Keratinocyte (primary cell): ENCODE measurements around the gene KPNA3. TPM values are rescaled to one million over a fixed set of nuclear protein-coding genes. Genes with fewer than 3 reads are reported as not detected.

Experiments
- DNase-seq: peaks from one replicate; pipeline ENCODE4 v3.0.0-alpha.2; 2011; ENCODE audit warnings: low read depth, missing footprints, low spot score
- FAIRE-seq: peaks from 2 replicates; lab custom pipeline; 2011; peaks lifted over from hg19 to GRCh38; lab: Jason Lieb, UNC
- H2AFZ ChIP-seq: 2 replicates; pipeline ENCODE4 v1.6.0; 2012; ENCODE audit warnings: low read length, control low read depth, inconsistent platforms; ENCODE audit not compliant: control insufficient read depth
- H3K27ac ChIP-seq: 2 replicates; pipeline ENCODE4 v1.5.1; 2011; ENCODE audit warnings: low read length; ENCODE audit not compliant: control insufficient read depth, insufficient read depth
- H3K27me3 ChIP-seq: 3 replicates; pipeline ENCODE4 v1.6.0; 2011; ENCODE audit warnings: low read length; ENCODE audit not compliant: control insufficient read depth, insufficient read depth; ENCODE audit errors: extremely low read depth
- H3K36me3 ChIP-seq, 2 experiments: 2 replicates in 1 of 2; 3 replicates in 1 of 2; pipeline ENCODE4 v1.5.1; 2011; ENCODE audit warnings: low read length in 2 of 2, mild to moderate bottlenecking in 1 of 2; ENCODE audit not compliant: control insufficient read depth in 2 of 2, insufficient read depth in 2 of 2; ENCODE audit errors: extremely low read depth in 1 of 2
- H3K4me1 ChIP-seq: 3 replicates; pipeline ENCODE4 v1.5.1; 2011; ENCODE audit warnings: low read length; ENCODE audit not compliant: control insufficient read depth, insufficient read depth; ENCODE audit errors: extremely low read depth
- H3K4me2 ChIP-seq: 3 replicates; pipeline ENCODE4 v1.6.0; 2011; ENCODE audit warnings: low read depth, low read length; ENCODE audit not compliant: control insufficient read depth, insufficient read depth; ENCODE audit errors: extremely low read depth
- H3K4me3 ChIP-seq, 3 experiments: fragments of 200-600 bp in 1 of 3; sonication (generic) in 1 of 3; 2 replicates in 2 of 3; 3 replicates in 1 of 3; pipeline ENCODE4 v1.5.1; 2011 to 2016; ENCODE audit warnings: low read length in 3 of 3, mild to moderate bottlenecking in 3 of 3, control low read depth in 2 of 3, inconsistent platforms in 1 of 3, low read depth in 1 of 3, mixed read lengths in 1 of 3, mixed run types in 1 of 3, moderate library complexity in 1 of 3; ENCODE audit not compliant: control insufficient read depth in 2 of 3, insufficient read depth in 2 of 3; ENCODE audit errors: extremely low read depth in 1 of 3
- H3K79me2 ChIP-seq: 2 replicates; pipeline ENCODE4 v1.6.0; 2012; ENCODE audit warnings: low read length; ENCODE audit not compliant: control insufficient read depth, insufficient read depth
- H3K9ac ChIP-seq: 3 replicates; pipeline ENCODE4 v1.6.0; 2011; ENCODE audit warnings: low read length; ENCODE audit not compliant: control insufficient read depth, insufficient read depth; ENCODE audit errors: extremely low read depth
- H3K9me1 ChIP-seq: 3 replicates; pipeline ENCODE4 v1.6.0; 2011; ENCODE audit warnings: low read length; ENCODE audit not compliant: control insufficient read depth, insufficient read depth; ENCODE audit errors: extremely low read depth
- H3K9me3 ChIP-seq: 2 replicates; pipeline ENCODE4 v1.5.1; 2012; ENCODE audit warnings: low read depth, low read length; ENCODE audit not compliant: control insufficient read depth
- H4K20me1 ChIP-seq: 3 replicates; pipeline ENCODE4 v1.6.0; 2011; ENCODE audit warnings: low read length; ENCODE audit not compliant: control insufficient read depth, insufficient read depth; ENCODE audit errors: extremely low read depth
- EZH2 ChIP-seq: IDR thresholded peaks from one replicate; pipeline ENCODE4 v1.6.1; 2012; ENCODE audit warnings: inconsistent platforms, mild to moderate bottlenecking, low read length, moderate library complexity
- dilution Hi-C: fragments of 300-500 bp; cut with MboI; formaldehyde crosslinking; loops from one replicate; pipeline ENCODE4 v1.7.0; 2020; ENCODE audit warnings: low sequenced_read_pairs; ENCODE audit not compliant: extremely low pct_ligation_motif_present
- polyA plus RNA-seq, 5 experiments: library from polyadenylated mRNA; depleted of rRNA in 3 of 5; stranded (reverse) in 3 of 5; stranded (forward) in 1 of 5; unstranded in 1 of 5; fragments of >200 nt; gene quantifications; 1 replicate in 1 of 5; 2 replicates in 3 of 5; 3 replicates in 1 of 5; pipeline versions ENCODE4 v1.2.1 to v1.2.3, GENCODE V29; 2011 to 2012; ENCODE audit warnings: missing spikeins in 2 of 5, low read depth in 1 of 5, low replicate concordance in 1 of 5
- TF ChIP-seq, protein P1 (sequence below), 3 experiments: IDR thresholded peaks in 1 of 3; conservative IDR thresholded peaks in 1 of 3; optimal IDR thresholded peaks in 1 of 3; 2 replicates in 2 of 3; 3 replicates in 1 of 3; pipeline versions ENCODE3 to v1.5.1; 2011; ENCODE audit warnings: low read length in 3 of 3, mild to moderate bottlenecking in 3 of 3, moderate library complexity in 2 of 3, control low read depth in 1 of 3, inconsistent platforms in 1 of 3; ENCODE audit not compliant: insufficient read depth in 2 of 3; ENCODE audit errors: extremely low read depth in 1 of 3

KPNA3 gene
- polyA plus RNA-seq, 1 donor (not counting 4 experiments of a cell fraction or from before 2014, with no cell fraction given), result 37.3 TPM

DNA sequence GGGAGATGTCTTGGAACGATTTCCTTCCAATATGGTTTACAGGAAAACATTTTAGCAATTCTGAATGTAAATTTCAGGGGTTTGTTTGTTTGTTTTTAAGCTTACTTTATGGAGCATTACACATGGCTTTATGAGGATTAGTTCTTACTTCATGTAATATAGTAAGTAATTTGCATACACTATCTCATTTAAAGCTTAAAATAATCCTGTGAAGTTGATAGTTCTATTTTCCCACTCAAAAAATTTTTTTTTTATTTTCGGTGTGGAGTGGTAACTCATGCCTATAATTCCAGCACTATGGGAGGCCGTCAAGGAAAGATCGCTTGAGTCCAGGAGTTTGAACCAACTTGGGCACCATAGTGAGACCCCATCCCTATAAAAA lies 19.0 kb upstream of the KPNA3 start:
- Histone ChIP-seq H2AFZ (no peak overlapping the region), H3K36me3 (no peaks in the 10 kb centered on the region), H3K9me3 (no peaks in the 10 kb centered on the region), H4K20me1 (no peaks in the 10 kb centered on the region), H3K4me2 (no peak overlapping the region), H3K4me3 (no peak overlapping the region), H3K79me2 (no peaks in the 10 kb centered on the region), H3K27ac (no peak overlapping the region), H3K9me1 (no peaks in the 10 kb centered on the region), H3K27me3 (peaks cover 3% of the 10 kb centered on the region), H3K4me1 (no peaks in the 10 kb centered on the region), H3K9ac (no peak overlapping the region)
- FAIRE-seq (no peak), DNase-seq (no peak)
- TF ChIP-seq, protein P1, sequence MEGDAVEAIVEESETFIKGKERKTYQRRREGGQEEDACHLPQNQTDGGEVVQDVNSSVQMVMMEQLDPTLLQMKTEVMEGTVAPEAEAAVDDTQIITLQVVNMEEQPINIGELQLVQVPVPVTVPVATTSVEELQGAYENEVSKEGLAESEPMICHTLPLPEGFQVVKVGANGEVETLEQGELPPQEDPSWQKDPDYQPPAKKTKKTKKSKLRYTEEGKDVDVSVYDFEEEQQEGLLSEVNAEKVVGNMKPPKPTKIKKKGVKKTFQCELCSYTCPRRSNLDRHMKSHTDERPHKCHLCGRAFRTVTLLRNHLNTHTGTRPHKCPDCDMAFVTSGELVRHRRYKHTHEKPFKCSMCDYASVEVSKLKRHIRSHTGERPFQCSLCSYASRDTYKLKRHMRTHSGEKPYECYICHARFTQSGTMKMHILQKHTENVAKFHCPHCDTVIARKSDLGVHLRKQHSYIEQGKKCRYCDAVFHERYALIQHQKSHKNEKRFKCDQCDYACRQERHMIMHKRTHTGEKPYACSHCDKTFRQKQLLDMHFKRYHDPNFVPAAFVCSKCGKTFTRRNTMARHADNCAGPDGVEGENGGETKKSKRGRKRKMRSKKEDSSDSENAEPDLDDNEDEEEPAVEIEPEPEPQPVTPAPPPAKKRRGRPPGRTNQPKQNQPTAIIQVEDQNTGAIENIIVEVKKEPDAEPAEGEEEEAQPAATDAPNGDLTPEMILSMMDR (optimal IDR thresholded peaks at IDR 0.05 in 1 of 3, IDR thresholded peaks at IDR 0.05 in 1 of 3, conservative IDR thresholded peaks at IDR 0.05 in 1 of 3; ENCODE audit: extremely low read depth in 1 of 3, insufficient read depth in 2 of 3, low read length in 3 of 3), result no peak
- TF ChIP-seq EZH2, result no peak
- dilution Hi-C loops, result no loop called here

DNA sequence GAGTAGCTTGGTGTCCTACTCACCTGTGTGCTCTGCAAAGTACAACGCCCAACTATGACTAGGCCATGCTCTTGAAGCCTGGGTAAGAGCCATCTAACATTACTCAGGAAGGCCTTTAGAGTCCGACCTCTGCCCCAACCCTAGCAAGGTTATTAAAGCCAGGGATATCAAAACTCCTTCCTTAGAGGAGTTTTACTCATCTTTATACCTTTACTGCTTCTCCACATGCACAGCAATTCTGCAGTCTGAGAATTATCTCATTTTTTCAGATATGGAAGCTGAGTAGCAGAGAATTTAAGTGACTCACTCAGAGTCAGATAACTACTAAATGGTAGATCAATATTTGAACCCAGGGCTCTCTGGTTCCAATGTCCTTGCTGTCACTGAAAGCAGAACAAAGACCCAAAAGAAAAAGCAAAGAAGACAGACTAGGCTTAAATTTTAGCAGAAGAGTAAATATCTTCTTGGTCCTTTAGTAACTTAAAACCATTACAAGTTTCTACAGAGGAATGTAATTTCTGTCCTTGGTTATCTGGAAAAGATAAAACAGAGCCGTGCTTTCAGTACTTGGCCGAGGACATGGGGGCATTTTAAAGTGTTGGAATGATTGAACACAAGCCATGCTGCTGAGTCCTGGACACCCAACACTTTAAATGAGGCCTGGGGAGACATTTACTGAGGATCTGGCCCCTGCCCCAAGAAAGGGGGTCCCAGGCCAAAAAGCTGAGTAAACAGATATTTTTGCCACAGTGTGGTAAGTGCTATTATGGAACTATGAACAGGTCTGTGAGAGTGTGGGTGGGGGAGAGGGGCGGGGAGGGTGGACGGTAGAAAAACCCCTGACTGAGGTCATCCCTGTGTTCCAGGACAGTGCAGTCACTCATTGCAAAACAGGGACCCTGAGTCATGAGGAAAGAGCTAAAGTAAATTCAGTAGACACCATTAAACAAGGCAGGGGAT lies 18.4 kb upstream of the KPNA3 start:
- no peaks in the 10 kb centered on the region for H3K36me3 ChIP-seq
- TF ChIP-seq EZH2, result no peak
- TF ChIP-seq, protein P1 (optimal IDR thresholded peaks at IDR 0.05 in 1 of 3, IDR thresholded peaks at IDR 0.05 in 1 of 3, conservative IDR thresholded peaks at IDR 0.05 in 1 of 3; ENCODE audit: extremely low read depth in 1 of 3, insufficient read depth in 2 of 3, low read length in 3 of 3), result no peak
- no peak overlapping the region for H3K27ac ChIP-seq
- H3K9me1 ChIP-seq, result no peaks in the 10 kb centered on the region
- no peak overlapping the region for H3K4me3 ChIP-seq
- no peak for DNase-seq
- dilution Hi-C loops, result no loop called here
- H2AFZ ChIP-seq, result no peak overlapping the region
- H3K27me3 ChIP-seq, result peaks cover 3% of the 10 kb centered on the region
- no peak for FAIRE-seq
- H4K20me1 ChIP-seq, result no peaks in the 10 kb centered on the region
- H3K79me2 ChIP-seq, result no peaks in the 10 kb centered on the region
- no peaks in the 10 kb centered on the region for H3K9me3 ChIP-seq
- H3K4me1 ChIP-seq, result no peaks in the 10 kb centered on the region
- H3K9ac ChIP-seq, result no peak overlapping the region
- H3K4me2 ChIP-seq, result no peak overlapping the region
